ENCODE results near the gene SLC7A5. TPM values are rescaled to one million over a fixed set of nuclear protein-coding genes. Genes with fewer than 3 reads are reported as not detected.

The SLC7A5 gene
- total and polyA plus RNA-seq, 2 of the 13 experiments (the other 11 are each of a cell fraction or from before 2014, with no cell fraction given): 79.6 to 155 TPM

DNA sequence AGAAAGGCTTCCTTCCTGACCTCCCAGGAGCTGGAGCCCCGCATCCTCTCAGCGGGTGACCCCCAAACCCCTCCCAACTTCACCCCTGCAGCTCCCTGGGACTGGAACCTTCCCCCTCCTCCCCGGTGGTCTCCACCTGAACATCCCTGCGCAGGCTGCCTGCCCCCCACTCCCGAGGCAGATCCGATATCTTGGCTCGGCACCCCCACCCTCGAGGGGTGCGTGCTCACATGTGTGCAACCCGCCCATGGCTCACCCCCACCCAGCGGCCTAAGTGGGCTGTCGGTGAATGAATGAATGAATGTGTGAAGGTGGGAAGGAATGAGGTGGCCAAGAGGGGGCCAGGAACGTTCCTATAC lies 39.7 kb downstream of the SLC7A5 start:
- no peak overlapping the region for H3K27ac ChIP-seq (ENCODE audit: extremely low read length, insufficient read depth, low read length)
- POLR2A ChIA-PET: interaction anchor here (1.1 to 3.5 kb wide), 3 partner anchors 23 to 41 kb away, joined by 3 to 20 read pairs (median 15); no protein-coding TSS in a partner anchor
- H3K27me3 ChIP-seq (ENCODE audit: control insufficient read depth in 1 of 2, insufficient read depth in 2 of 2, low read length in 2 of 2): peaks cover 4 to 11% of the 10 kb centered on the region in 2 experiments; a peak in 4 of 5 replicates
- H3K4me1 ChIP-seq (ENCODE audit: insufficient read depth, low read length): peaks cover 42% of the 10 kb centered on the region
- ATAC-seq (no peak), DNase-seq (ENCODE audit: low spot score) (no peak), FAIRE-seq (no peak)
- no peaks in the 10 kb centered on the region for H3K9me3 ChIP-seq (ENCODE audit: low read length)
- no peaks in the 10 kb centered on the region; the same call in 1 of the 2 replicates for H4K20me1 ChIP-seq (ENCODE audit: insufficient read depth, low read length)
- H3K4me2 ChIP-seq (ENCODE audit: low read depth, low read length): no peak overlapping the region
- H3K36me3 ChIP-seq (replicated peaks in 1 of 2; ENCODE audit: control insufficient read depth in 1 of 2, insufficient read depth in 2 of 2, low read length in 2 of 2): peaks cover 42 to 45% of the 10 kb centered on the region in 2 experiments
- H3K4me3 ChIP-seq (replicated peaks in 1 of 3; ENCODE audit: insufficient read depth in 1 of 3, low read depth in 2 of 3, low read length in 3 of 3): no peak overlapping the region
- 95% methylated on average over 13 of the region's 13 CpGs for WGBS (ENCODE audit: low lambda C conversion rate)
- no peak overlapping the region for H2AFZ ChIP-seq (ENCODE audit: low read length)
- CTCF ChIA-PET (ENCODE audit: low intra/inter-chr PET ratio, low total read pairs): no interaction called here
- in situ Hi-C loops (cut with HindIII; ENCODE audit: extremely low pct_ligation_motif_present, low pct_unique_long_range_greater_than_20kb) (no loop called here), intact Hi-C loops (cut with micrococcal nuclease; ENCODE audit: unreplicated experiment) (loop anchor here (5.0 kb wide), 1 partner anchor 52 kb away; no protein-coding TSS in a partner anchor)
- H3K79me2 ChIP-seq (ENCODE audit: insufficient read depth, low read length): no peaks in the 10 kb centered on the region
- BruUV-seq (replicated peaks): no TSS peak
- no peak overlapping the region for H3K9ac ChIP-seq (ENCODE audit: insufficient read depth, low read depth, low read length)
- TF ChIP-seq STAT5B (CRISPR knock-in tag; IDR thresholded peaks at IDR 0.05) (no peak), MED8 (CRISPR knock-in tag; IDR thresholded peaks at IDR 0.05; ENCODE audit: insufficient replicate concordance) (no peak), ZNF709 (CRISPR knock-in tag; IDR thresholded peaks at IDR 0.05) (no peak), NFE2L2 (IDR thresholded peaks at IDR 0.05; ENCODE audit: low read length) (no peak), ATF1 (CRISPR knock-in tag; IDR thresholded peaks at IDR 0.05) (no peak), ZNF883 (CRISPR knock-in tag; IDR thresholded peaks at IDR 0.05; ENCODE audit: not compliant biosample characterization) (no peak), PITX1 (CRISPR knock-in tag; IDR thresholded peaks at IDR 0.05) (no peak), ZNF569 (CRISPR knock-in tag; IDR thresholded peaks at IDR 0.05; ENCODE audit: borderline replicate concordance) (no peak), KLF6 (CRISPR knock-in tag; IDR thresholded peaks at IDR 0.05) (no peak), ZC3H13 (CRISPR knock-in tag; IDR thresholded peaks at IDR 0.05) (peak; percentile 33), ZNF839 (CRISPR knock-in tag; IDR thresholded peaks at IDR 0.05; ENCODE audit: borderline replicate concordance) (no peak), POLR2AphosphoS5 (IDR thresholded peaks at IDR 0.05; ENCODE audit: low read depth, low read length) (0 out of 2 replicates have a peak, but pooled peaks have one; percentile 1), ARNT2 (CRISPR knock-in tag; IDR thresholded peaks at IDR 0.05; ENCODE audit: low read depth) (no peak), ERF (CRISPR knock-in tag; IDR thresholded peaks at IDR 0.05) (no peak), BATF2 (CRISPR knock-in tag; IDR thresholded peaks at IDR 0.05) (no peak), TCF7L2 (IDR thresholded peaks at IDR 0.05; ENCODE audit: low read depth, low read length) (no peak), ARNT (IDR thresholded peaks at IDR 0.05) (no peak)
- TF ChIP-seq, protein P1, sequence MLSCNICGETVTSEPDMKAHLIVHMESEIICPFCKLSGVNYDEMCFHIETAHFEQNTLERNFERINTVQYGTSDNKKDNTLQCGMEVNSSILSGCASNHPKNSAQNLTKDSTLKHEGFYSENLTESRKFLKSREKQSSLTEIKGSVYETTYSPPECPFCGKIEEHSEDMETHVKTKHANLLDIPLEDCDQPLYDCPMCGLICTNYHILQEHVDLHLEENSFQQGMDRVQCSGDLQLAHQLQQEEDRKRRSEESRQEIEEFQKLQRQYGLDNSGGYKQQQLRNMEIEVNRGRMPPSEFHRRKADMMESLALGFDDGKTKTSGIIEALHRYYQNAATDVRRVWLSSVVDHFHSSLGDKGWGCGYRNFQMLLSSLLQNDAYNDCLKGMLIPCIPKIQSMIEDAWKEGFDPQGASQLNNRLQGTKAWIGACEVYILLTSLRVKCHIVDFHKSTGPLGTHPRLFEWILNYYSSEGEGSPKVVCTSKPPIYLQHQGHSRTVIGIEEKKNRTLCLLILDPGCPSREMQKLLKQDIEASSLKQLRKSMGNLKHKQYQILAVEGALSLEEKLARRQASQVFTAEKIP (CRISPR knock-in tag; IDR thresholded peaks at IDR 0.05; ENCODE audit: borderline replicate concordance): no peak
- TF ChIP-seq, protein P2, sequence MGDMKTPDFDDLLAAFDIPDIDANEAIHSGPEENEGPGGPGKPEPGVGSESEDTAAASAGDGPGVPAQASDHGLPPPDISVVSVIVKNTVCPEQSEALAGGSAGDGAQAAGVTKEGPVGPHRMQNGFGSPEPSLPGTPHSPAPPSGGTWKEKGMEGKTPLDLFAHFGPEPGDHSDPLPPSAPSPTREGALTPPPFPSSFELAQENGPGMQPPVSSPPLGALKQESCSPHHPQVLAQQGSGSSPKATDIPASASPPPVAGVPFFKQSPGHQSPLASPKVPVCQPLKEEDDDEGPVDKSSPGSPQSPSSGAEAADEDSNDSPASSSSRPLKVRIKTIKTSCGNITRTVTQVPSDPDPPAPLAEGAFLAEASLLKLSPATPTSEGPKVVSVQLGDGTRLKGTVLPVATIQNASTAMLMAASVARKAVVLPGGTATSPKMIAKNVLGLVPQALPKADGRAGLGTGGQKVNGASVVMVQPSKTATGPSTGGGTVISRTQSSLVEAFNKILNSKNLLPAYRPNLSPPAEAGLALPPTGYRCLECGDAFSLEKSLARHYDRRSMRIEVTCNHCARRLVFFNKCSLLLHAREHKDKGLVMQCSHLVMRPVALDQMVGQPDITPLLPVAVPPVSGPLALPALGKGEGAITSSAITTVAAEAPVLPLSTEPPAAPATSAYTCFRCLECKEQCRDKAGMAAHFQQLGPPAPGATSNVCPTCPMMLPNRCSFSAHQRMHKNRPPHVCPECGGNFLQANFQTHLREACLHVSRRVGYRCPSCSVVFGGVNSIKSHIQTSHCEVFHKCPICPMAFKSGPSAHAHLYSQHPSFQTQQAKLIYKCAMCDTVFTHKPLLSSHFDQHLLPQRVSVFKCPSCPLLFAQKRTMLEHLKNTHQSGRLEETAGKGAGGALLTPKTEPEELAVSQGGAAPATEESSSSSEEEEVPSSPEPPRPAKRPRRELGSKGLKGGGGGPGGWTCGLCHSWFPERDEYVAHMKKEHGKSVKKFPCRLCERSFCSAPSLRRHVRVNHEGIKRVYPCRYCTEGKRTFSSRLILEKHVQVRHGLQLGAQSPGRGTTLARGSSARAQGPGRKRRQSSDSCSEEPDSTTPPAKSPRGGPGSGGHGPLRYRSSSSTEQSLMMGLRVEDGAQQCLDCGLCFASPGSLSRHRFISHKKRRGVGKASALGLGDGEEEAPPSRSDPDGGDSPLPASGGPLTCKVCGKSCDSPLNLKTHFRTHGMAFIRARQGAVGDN (CRISPR knock-in tag; IDR thresholded peaks at IDR 0.05): 0 out of 2 replicates have a peak, but pooled peaks have one; percentile 27
